Duodenal mucosa (tissue), 2 donors: ENCODE data around the gene DONSON.

Experiments used
- H3K27ac ChIP-seq: one replicate; pipeline ENCODE4 v1.7.0; 2013; ENCODE audit warnings: low read depth, low read length
- H3K27me3 ChIP-seq, 2 donors: one replicate each; pipeline ENCODE4 v1.7.0; 2013; ENCODE audit warnings: low read length in 2 of 2, control low read depth in 1 of 2; ENCODE audit not compliant: insufficient read depth in 2 of 2, control insufficient read depth in 1 of 2
- H3K36me3 ChIP-seq, 2 donors: one replicate each; pipeline ENCODE4 v1.7.0; 2013; ENCODE audit warnings: low read length in 2 of 2, control low read depth in 1 of 2; ENCODE audit not compliant: insufficient read depth in 2 of 2, control insufficient read depth in 1 of 2
- H3K4me1 ChIP-seq, 2 donors: one replicate each; pipeline ENCODE4 v1.7.0; 2013; ENCODE audit warnings: low read length in 2 of 2, control low read depth in 1 of 2; ENCODE audit not compliant: insufficient read depth in 2 of 2, control insufficient read depth in 1 of 2
- H3K4me3 ChIP-seq, 2 donors: one replicate each; pipeline ENCODE4 v1.7.0; 2013; ENCODE audit warnings: low read length in 2 of 2, low read depth in 1 of 2
- H3K9ac ChIP-seq, 2 donors: one replicate each; pipeline ENCODE4 v1.7.0; 2013; ENCODE audit warnings: low read length in 2 of 2, low read depth in 1 of 2
- H3K9me3 ChIP-seq, 2 donors: one replicate each; pipeline ENCODE4 v1.7.0; 2013; ENCODE audit warnings: low read length in 2 of 2, control low read depth in 1 of 2; ENCODE audit not compliant: control insufficient read depth in 1 of 2

DONSON gene

GRCh38 chr21:33552999-33553598 is 35.4 kb downstream of the DONSON start:
- H3K4me3 ChIP-seq: no peak overlapping the region
- peaks cover 67 to 86% of the 10 kb centered on the region in 2 donors for H3K36me3 ChIP-seq
- no peak overlapping the region for H3K27ac ChIP-seq
- H3K4me1 ChIP-seq: peaks cover 0 to 7% of the 10 kb centered on the region in 2 donors
- no peaks in the 10 kb centered on the region for H3K27me3 ChIP-seq
- H3K9ac ChIP-seq: no peak overlapping the region
- no peaks in the 10 kb centered on the region for H3K9me3 ChIP-seq

- Histone ChIP-seq H3K9me3 (no peaks in the 10 kb centered on the region), H3K27ac (no peak overlapping the region), H3K9ac (no peak overlapping the region), H3K27me3 (no peaks in the 10 kb centered on the region), H3K4me1 (peaks cover 0 to 7% of the 10 kb centered on the region in 2 donors), H3K36me3 (peaks cover 61 to 80% of the 10 kb centered on the region in 2 donors), H3K4me3 (no peak overlapping the region)
Measured at GRCh38 chr21:33552093-33552998, 36.1 kb downstream of the DONSON start.

- no peak overlapping the region for H3K4me3 ChIP-seq
- no peak overlapping the region for H3K27ac ChIP-seq
- H3K4me1 ChIP-seq: peaks cover 0 to 7% of the 10 kb centered on the region in 2 donors
- H3K27me3 ChIP-seq: no peaks in the 10 kb centered on the region
- no peaks in the 10 kb centered on the region for H3K9me3 ChIP-seq
- no peak overlapping the region for H3K9ac ChIP-seq
- H3K36me3 ChIP-seq: peaks cover 59 to 81% of the 10 kb centered on the region in 2 donors
Measured at GRCh38 chr21:33551664-33552063, 36.8 kb downstream of the DONSON start.

GRCh38 chr21:33550772-33551660 is 37.5 kb downstream of the DONSON start:
- no peak overlapping the region for H3K27ac ChIP-seq
- no peaks in the 10 kb centered on the region for H3K9me3 ChIP-seq
- H3K27me3 ChIP-seq: no peaks in the 10 kb centered on the region
- no peak overlapping the region for H3K9ac ChIP-seq
- H3K4me1 ChIP-seq: peaks cover 0 to 7% of the 10 kb centered on the region in 2 donors
- H3K36me3 ChIP-seq: peaks cover 59 to 81% of the 10 kb centered on the region in 2 donors
- H3K4me3 ChIP-seq: no peak overlapping the region

GRCh38 chr21:33549848-33550771 is 38.4 kb downstream of the DONSON start:
- Histone ChIP-seq H3K9me3 (no peaks in the 10 kb centered on the region), H3K27ac (no peak overlapping the region), H3K4me3 (no peak overlapping the region), H3K4me1 (peaks cover 4 to 7% of the 10 kb centered on the region in 2 donors), H3K9ac (no peak overlapping the region), H3K27me3 (no peaks in the 10 kb centered on the region), H3K36me3 (peaks cover 59 to 76% of the 10 kb centered on the region in 2 donors)

GRCh38 chr21:33546086-33546485 is 42.4 kb downstream of the DONSON start:
- no peak overlapping the region for H3K4me3 ChIP-seq
- no peak overlapping the region for H3K27ac ChIP-seq
- peaks cover 23 to 38% of the 10 kb centered on the region in 2 donors for H3K36me3 ChIP-seq
- peaks cover 10 to 16% of the 10 kb centered on the region in 2 donors for H3K4me1 ChIP-seq
- no peak overlapping the region for H3K9ac ChIP-seq
- H3K27me3 ChIP-seq: no peaks in the 10 kb centered on the region
- H3K9me3 ChIP-seq: no peaks in the 10 kb centered on the region

GRCh38 chr21:33544451-33545195 is 43.9 kb downstream of the DONSON start:
- Histone ChIP-seq H3K9ac (peak overlapping the region; percentile 97), H3K9me3 (no peaks in the 10 kb centered on the region), H3K27ac (no peak overlapping the region), H3K27me3 (no peaks in the 10 kb centered on the region), H3K36me3 (peaks cover 8 to 23% of the 10 kb centered on the region in 2 donors), H3K4me3 (peak overlapping the region; percentile 85 to 90), H3K4me1 (peaks cover 20 to 23% of the 10 kb centered on the region in 2 donors)

- Histone ChIP-seq H3K4me1 (peaks cover 20 to 23% of the 10 kb centered on the region in 2 donors), H3K9me3 (no peaks in the 10 kb centered on the region), H3K36me3 (peaks cover 3 to 15% of the 10 kb centered on the region in 2 donors)
Measured at GRCh38 chr21:33543505-33544129, 44.9 kb downstream of the DONSON start.

More at GRCh38 chr21:33543505-33544129, 44.9 kb downstream of the DONSON start:
- peak overlapping the region; percentile 97 for H3K27ac ChIP-seq
- no peaks in the 10 kb centered on the region for H3K27me3 ChIP-seq
- H3K4me3 ChIP-seq: peak overlapping the region; percentile 85 to 90
- H3K9ac ChIP-seq: peak overlapping the region; percentile 97
